A673 (cell line): ENCODE results near the gene PTP4A2. TPM values are rescaled to one million over a fixed set of nuclear protein-coding genes. Genes with fewer than 3 reads are reported as not detected.
A peak's percentile ranks its signal among the peaks of the same experiment; 100 is the strongest.

Experiments
- BruUV-seq: library from RNA; stranded (reverse); fragments of 400-500 nt; replicated peaks from 2 replicates; lab custom pipeline; 2021; lab: Mats Ljungman, UMichigan
- CTCF ChIA-PET: fragments of 300-600 bp; sonication (Branson Sonifier 250); formaldehyde crosslinking; loops from one replicate; lab custom pipeline; 2022; ENCODE audit warnings: antibody characterized with exemption; lab: Charles Lee
- POLR2A ChIA-PET: fragments of 300-600 bp; sonication (Branson Sonifier 250); formaldehyde crosslinking; loops from one replicate; lab custom pipeline; 2022; ENCODE audit warnings: antibody characterized with exemption; ENCODE audit not compliant: low non-redundant PET; lab: Charles Lee
- DNase-seq: peaks from one replicate; pipeline ENCODE4 v3.0.0-alpha.2; 2015; ENCODE audit warnings: low spot score
- H3K27ac ChIP-seq: fragments of 200-600 bp; sonication (generic); 2 replicates; pipeline ENCODE4 v1.5.1; 2016; ENCODE audit warnings: mixed run types, low read depth, mild to moderate bottlenecking, mixed read lengths, antibody characterized with exemption, low read length; ENCODE audit not compliant: poor library complexity, severe bottlenecking
- H3K27me3 ChIP-seq: fragments of 200-600 bp; sonication (generic); replicated peaks from 2 replicates; pipeline ENCODE4 v1.6.1; 2017; ENCODE audit warnings: mixed run types, low read depth, mild to moderate bottlenecking, mixed read lengths, antibody characterized with exemption, low read length; ENCODE audit not compliant: insufficient read depth, poor library complexity
- H3K36me3 ChIP-seq: fragments of 200-600 bp; sonication (generic); 2 replicates; pipeline ENCODE4 v1.6.1; 2016; ENCODE audit warnings: mixed run types, mild to moderate bottlenecking, mixed read lengths, antibody characterized with exemption, low read length; ENCODE audit not compliant: insufficient read depth, poor library complexity, severe bottlenecking
- H3K4me1 ChIP-seq: fragments of 200-600 bp; sonication (generic); 2 replicates; pipeline ENCODE4 v1.6.1; 2017; ENCODE audit warnings: mixed run types, mild to moderate bottlenecking, mixed read lengths, antibody characterized with exemption, low read length; ENCODE audit not compliant: insufficient read depth, poor library complexity, severe bottlenecking
- H3K4me3 ChIP-seq: fragments of 200-600 bp; sonication (generic); 2 replicates; pipeline ENCODE4 v1.5.1; 2016; ENCODE audit warnings: low read depth, mixed run types, mild to moderate bottlenecking, mixed read lengths, low read length; ENCODE audit not compliant: poor library complexity, severe bottlenecking
- H3K9me3 ChIP-seq: fragments of 200-600 bp; sonication (generic); 2 replicates; pipeline ENCODE4 v1.6.1; 2016; ENCODE audit warnings: mixed run types, low read depth, mild to moderate bottlenecking, mixed read lengths, antibody characterized with exemption, low read length; ENCODE audit not compliant: poor library complexity, severe bottlenecking
- CTCF ChIP-seq: fragments of 300-800, 200-600 bp; sonication (generic); conservative IDR thresholded peaks from 2 replicates; pipeline ENCODE4 v1.5.1; 2017; ENCODE audit warnings: low read depth, mild to moderate bottlenecking, antibody characterized with exemption, low read length, moderate library complexity, mixed read lengths
- EZH2 ChIP-seq: fragments of 200-600 bp; sonication (generic); IDR thresholded peaks from 2 replicates; pipeline ENCODE4 v1.6.1; 2017; ENCODE audit warnings: borderline replicate concordance, low read depth, mild to moderate bottlenecking, mixed read lengths, antibody characterized with exemption, low read length; ENCODE audit not compliant: poor library complexity, severe bottlenecking
- intact Hi-C: fragments of 100-400 bp; cut with micrococcal nuclease; formaldehyde crosslinking; loops from one replicate; pipeline ENCODE4 v1.10.0; 2022; ENCODE audit not compliant: unreplicated experiment
- total RNA-seq: library from RNA; stranded (reverse); gene quantifications from 2 replicates; pipeline ENCODE4 v1.2.3, GENCODE V29; 2021

Gene PTP4A2
- total RNA-seq, 1 experiment from 2014 or later: 283 TPM

- CTCF ChIA-PET: no interaction called here
- Histone ChIP-seq H3K9me3 (peaks cover 2% of the 10 kb centered on the region), H3K27me3 (no peaks in the 10 kb centered on the region), H3K36me3 (no peaks in the 10 kb centered on the region), H3K4me3 (no peak overlapping the region), H3K4me1 (peaks cover 8% of the 10 kb centered on the region), H3K27ac (no peak overlapping the region)
- no peak for DNase-seq
- intact Hi-C loops: no loop called here
- BruUV-seq: no TSS peak
- TF ChIP-seq CTCF: no peak
- TF ChIP-seq EZH2: no peak
- POLR2A ChIA-PET: no interaction called here
Observed at GRCh38 chr1:31891280-31891679, 46.9 kb downstream of the PTP4A2 start.

DNA sequence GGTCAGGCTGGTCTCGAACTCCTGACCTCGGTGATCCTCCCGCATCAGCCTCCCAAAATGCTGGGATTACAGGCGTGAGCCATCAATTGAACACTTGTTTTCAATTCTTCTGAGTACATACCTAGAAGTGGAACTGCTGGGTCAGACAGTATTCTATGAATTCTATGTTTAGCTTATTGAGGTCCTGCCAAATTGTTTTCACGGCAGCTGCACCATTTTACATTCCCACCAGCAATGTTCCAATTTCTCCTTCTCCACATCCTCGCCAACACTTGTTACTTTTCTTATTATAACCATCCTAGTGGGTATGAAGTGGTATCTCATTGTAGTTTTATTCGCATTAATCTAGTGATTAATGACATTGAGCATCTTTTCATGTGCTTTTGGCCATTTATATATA, 49.9 kb downstream of the PTP4A2 start:
- H3K4me3 ChIP-seq: no peak overlapping the region
- H3K27me3 ChIP-seq: no peaks in the 10 kb centered on the region
- H3K4me1 ChIP-seq: peaks cover 8% of the 10 kb centered on the region
- POLR2A ChIA-PET: no interaction called here
- no TSS peak for BruUV-seq
- intact Hi-C loops: no loop called here
- no peak for DNase-seq
- no peaks in the 10 kb centered on the region for H3K36me3 ChIP-seq
- no peak overlapping the region for H3K27ac ChIP-seq
- CTCF ChIA-PET: no interaction called here
- no peak for TF ChIP-seq EZH2
- no peak for TF ChIP-seq CTCF
- H3K9me3 ChIP-seq: no peaks in the 10 kb centered on the region

GRCh38 chr1:31886866-31887265, 51.3 kb downstream of the PTP4A2 start:
- Histone ChIP-seq H3K4me1 (peaks cover 8% of the 10 kb centered on the region), H3K4me3 (no peak overlapping the region), H3K9me3 (no peaks in the 10 kb centered on the region), H3K36me3 (no peaks in the 10 kb centered on the region), H3K27ac (no peak overlapping the region), H3K27me3 (no peaks in the 10 kb centered on the region)
- intact Hi-C loops: no loop called here
- CTCF ChIA-PET: no interaction called here
- no peak for TF ChIP-seq EZH2
- no peak for TF ChIP-seq CTCF
- BruUV-seq: no TSS peak
- POLR2A ChIA-PET: no interaction called here
- peak; percentile 16 for DNase-seq
